Bronchial smooth muscle cell (primary cell): ENCODE data around the gene IL36A. TPM values are rescaled to one million over a fixed set of nuclear protein-coding genes. Genes with fewer than 3 reads are reported as not detected.

ENCODE experiments used
- total RNA-seq: library from RNA; depleted of rRNA; stranded (reverse); fragments of >200 nt; gene quantifications from 2 replicates; pipeline ENCODE4 v1.2.1, GENCODE V29; 2014

Gene IL36A, protein sequence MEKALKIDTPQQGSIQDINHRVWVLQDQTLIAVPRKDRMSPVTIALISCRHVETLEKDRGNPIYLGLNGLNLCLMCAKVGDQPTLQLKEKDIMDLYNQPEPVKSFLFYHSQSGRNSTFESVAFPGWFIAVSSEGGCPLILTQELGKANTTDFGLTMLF
- total RNA-seq = not detected in 2 replicates

GRCh38 chr2:113005030-113005509 is at the start of gene IL36A:
IL36A (plus strand) TSS chr2:113005459; CDS start chr2:113005872, 413 bp downstream.

GRCh38 chr2:112977559-112978056 is 27.7 kb upstream of the IL36A start, which contains the start of gene IL36G:
IL36G (plus strand) TSS chr2:112978006; CDS start chr2:112978639, 633 bp downstream.

GRCh38 chr2:113052396-113052917 is 47.2 kb downstream of the IL36A start, which contains the start of gene IL36B:
IL36B (minus strand) TSS chr2:113052867.

Other genes with a start within 250 kb of the IL36A start
- 0.17 and 1.3 TPM in 2 replicates for gene CKAP2L, start 240.8 kb upstream of the IL36A start, total RNA-seq
- 0.09 and 0.32 TPM in 2 replicates for gene IL1A, start 221.0 kb upstream of the IL36A start, total RNA-seq
- gene IL1B, start 168.7 kb upstream of the IL36A start, total RNA-seq = 0.63 TPM in 1 of 2 replicates, not detected in the other
- gene IL37, start 94.3 kb upstream of the IL36A start, total RNA-seq = not detected in 2 replicates
- gene IL36G, start 27.5 kb upstream of the IL36A start, total RNA-seq = not detected in 2 replicates
- not detected in 2 replicates for gene IL36B, start 47.4 kb downstream of the IL36A start, total RNA-seq
- not detected in 2 replicates for gene IL36RN, start 53.7 kb downstream of the IL36A start, total RNA-seq
- gene IL1F10, start 62.5 kb downstream of the IL36A start, total RNA-seq = not detected in 2 replicates
- gene IL1RN, start 122.1 kb downstream of the IL36A start, total RNA-seq = 0.16 TPM in 1 of 2 replicates, not detected in the other
- 0.17 and 1.6 TPM in 2 replicates for gene PSD4, start 168.5 kb downstream of the IL36A start, total RNA-seq